Parathyroid adenoma (tissue), 2 donors: Measurements from ENCODE around the gene ABLIM2.

Experiments used
- H2AFZ ChIP-seq: fragments of 300-600 bp; sonication (generic); one replicate; pipeline ENCODE4 v1.7.0; 2017; ENCODE audit warnings: antibody characterized with exemption, mild to moderate bottlenecking
- H3K27ac ChIP-seq: fragments of 300-600 bp; sonication (generic); one replicate; pipeline ENCODE4 v1.7.0; 2017
- H3K27me3 ChIP-seq: fragments of 300-600 bp; sonication (generic); one replicate; pipeline ENCODE4 v1.7.0; 2017; ENCODE audit warnings: low read length; ENCODE audit not compliant: control insufficient read depth, insufficient read depth
- H3K36me3 ChIP-seq: fragments of 300-600 bp; sonication (generic); one replicate; pipeline ENCODE4 v1.7.0; 2017; ENCODE audit warnings: low read length; ENCODE audit not compliant: control insufficient read depth, insufficient read depth
- H3K4me1 ChIP-seq: fragments of 300-600 bp; sonication (generic); one replicate; pipeline ENCODE4 v1.7.0; 2017; ENCODE audit warnings: control low read depth
- H3K4me2 ChIP-seq: fragments of 300-600 bp; sonication (generic); one replicate; pipeline ENCODE4 v1.7.0; 2017; ENCODE audit warnings: low read length
- H3K4me3 ChIP-seq: fragments of 300-600 bp; sonication (generic); one replicate; pipeline ENCODE4 v1.7.0; 2017; ENCODE audit warnings: low read depth, low read length
- H3K79me2 ChIP-seq: fragments of 300-600 bp; sonication (generic); one replicate; pipeline ENCODE4 v1.7.0; 2017; ENCODE audit warnings: control low read depth
- H3K9ac ChIP-seq: fragments of 300-600 bp; sonication (generic); one replicate; pipeline ENCODE4 v1.7.0; 2017; ENCODE audit warnings: mild to moderate bottlenecking
- H3K9me3 ChIP-seq: fragments of 300-600 bp; sonication (generic); one replicate; pipeline ENCODE4 v1.7.0; 2017; ENCODE audit warnings: low read length; ENCODE audit not compliant: control insufficient read depth
- TF ChIP-seq, protein P1 (sequence below): fragments of 300-600 bp; sonication (generic); IDR thresholded peaks from one replicate; pipeline ENCODE4 v1.7.0; 2017; ENCODE audit warnings: antibody characterized with exemption, mild to moderate bottlenecking
- donor health status: primary hyperparathyroidism.

The ABLIM2 gene

DNA sequence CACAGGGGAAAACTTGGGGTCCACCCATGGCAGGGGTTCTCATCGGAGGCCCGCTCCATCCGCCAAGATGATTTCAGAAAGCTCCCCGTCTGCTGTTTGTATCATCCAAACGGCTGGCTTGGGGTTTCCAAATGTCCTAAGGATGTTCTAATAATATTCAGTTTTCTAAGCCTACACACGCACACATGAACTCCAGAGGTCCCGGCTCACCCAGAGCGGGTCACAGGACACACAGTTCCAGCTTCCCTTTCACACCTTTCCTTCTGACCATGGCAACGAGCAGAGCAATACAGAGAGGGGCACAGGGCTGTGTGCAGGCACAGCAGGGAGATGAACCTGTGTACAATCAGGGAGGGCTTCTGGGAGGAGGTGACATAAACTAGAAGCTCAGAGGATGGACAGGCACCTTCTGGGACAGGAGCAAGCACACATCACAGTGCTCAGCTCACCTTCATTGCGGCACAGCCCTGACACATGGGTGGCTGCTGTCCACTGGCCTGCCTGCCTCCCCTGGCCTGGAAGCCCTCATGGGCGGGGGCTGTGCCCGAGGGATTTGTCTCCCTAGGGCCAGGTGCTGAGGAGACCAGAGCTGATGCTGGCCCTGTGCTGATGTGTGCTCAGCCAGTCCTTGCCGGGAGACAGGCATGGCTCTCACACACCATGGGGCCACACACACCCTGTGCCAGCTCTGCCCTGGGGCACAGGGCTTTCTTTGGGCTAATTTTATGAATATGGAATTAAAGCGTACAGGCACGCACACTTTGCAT is 44.8 kb downstream of the ABLIM2 start:
- Histone ChIP-seq H3K27ac (no peak overlapping the region), H3K36me3 (no peaks in the 10 kb centered on the region), H3K4me3 (no peak overlapping the region), H3K9ac (no peak overlapping the region), H3K4me2 (no peak overlapping the region), H3K4me1 (no peaks in the 10 kb centered on the region), H2AFZ (no peak overlapping the region), H3K27me3 (no peaks in the 10 kb centered on the region), H3K79me2 (no peaks in the 10 kb centered on the region), H3K9me3 (no peaks in the 10 kb centered on the region)
- TF ChIP-seq, protein P1, sequence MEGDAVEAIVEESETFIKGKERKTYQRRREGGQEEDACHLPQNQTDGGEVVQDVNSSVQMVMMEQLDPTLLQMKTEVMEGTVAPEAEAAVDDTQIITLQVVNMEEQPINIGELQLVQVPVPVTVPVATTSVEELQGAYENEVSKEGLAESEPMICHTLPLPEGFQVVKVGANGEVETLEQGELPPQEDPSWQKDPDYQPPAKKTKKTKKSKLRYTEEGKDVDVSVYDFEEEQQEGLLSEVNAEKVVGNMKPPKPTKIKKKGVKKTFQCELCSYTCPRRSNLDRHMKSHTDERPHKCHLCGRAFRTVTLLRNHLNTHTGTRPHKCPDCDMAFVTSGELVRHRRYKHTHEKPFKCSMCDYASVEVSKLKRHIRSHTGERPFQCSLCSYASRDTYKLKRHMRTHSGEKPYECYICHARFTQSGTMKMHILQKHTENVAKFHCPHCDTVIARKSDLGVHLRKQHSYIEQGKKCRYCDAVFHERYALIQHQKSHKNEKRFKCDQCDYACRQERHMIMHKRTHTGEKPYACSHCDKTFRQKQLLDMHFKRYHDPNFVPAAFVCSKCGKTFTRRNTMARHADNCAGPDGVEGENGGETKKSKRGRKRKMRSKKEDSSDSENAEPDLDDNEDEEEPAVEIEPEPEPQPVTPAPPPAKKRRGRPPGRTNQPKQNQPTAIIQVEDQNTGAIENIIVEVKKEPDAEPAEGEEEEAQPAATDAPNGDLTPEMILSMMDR: no peak

DNA sequence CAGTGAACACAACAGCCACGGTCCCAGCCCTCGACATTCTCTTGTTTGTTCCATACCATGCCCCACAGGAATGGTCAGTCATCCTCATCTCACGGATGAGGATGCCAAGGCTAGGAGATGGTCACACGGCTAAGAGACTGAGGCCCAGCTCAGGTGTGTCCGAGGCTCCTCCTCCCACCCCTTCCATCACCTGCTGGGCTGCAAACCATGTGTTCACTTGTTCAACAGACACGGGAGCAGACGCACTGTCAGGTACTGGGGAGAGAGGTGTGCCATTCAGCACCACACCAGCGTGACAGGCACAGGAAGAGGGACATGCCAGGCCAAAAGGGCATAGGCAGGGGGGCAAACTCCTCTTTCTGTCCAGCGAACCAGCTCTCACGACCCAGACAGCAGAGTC is 45.9 kb downstream of the ABLIM2 start:
- Histone ChIP-seq H3K36me3 (no peaks in the 10 kb centered on the region), H3K4me3 (no peak overlapping the region), H3K9me3 (no peaks in the 10 kb centered on the region), H3K4me2 (no peak overlapping the region), H3K27me3 (no peaks in the 10 kb centered on the region), H3K4me1 (no peaks in the 10 kb centered on the region), H3K27ac (no peak overlapping the region), H3K79me2 (no peaks in the 10 kb centered on the region), H3K9ac (no peak overlapping the region), H2AFZ (no peak overlapping the region)
- TF ChIP-seq, protein P1: no peak

DNA sequence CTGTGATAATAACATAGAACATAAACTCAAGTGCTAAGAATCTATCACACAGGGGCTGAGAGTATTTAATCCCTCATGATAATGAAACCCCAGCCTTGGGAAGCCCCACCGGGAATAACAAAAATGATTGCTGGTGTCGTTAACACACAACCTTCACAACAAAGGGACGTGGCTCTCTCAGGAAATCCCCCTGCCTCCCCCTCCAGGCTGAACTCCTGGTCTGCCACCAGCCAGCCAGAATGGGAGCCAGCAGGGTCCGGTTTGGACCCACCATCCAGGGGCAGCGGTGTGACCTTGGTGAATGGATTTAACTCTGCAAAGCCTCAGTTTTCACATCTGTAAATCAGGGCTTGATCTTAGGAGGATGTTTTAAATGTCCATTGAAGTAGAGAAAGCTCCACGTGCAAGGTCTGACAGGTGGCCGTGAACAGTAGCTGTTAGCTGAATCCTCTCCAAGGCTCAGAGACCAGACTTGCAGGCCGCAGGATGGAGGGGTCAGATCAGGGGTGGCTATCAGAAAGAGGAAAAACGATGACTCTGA is 46.5 kb downstream of the ABLIM2 start:
- TF ChIP-seq, protein P1: no peak
- Histone ChIP-seq H3K9ac (no peak overlapping the region), H3K9me3 (no peaks in the 10 kb centered on the region), H3K4me2 (no peak overlapping the region), H3K4me3 (no peak overlapping the region), H2AFZ (no peak overlapping the region), H3K27ac (no peak overlapping the region), H3K4me1 (no peaks in the 10 kb centered on the region), H3K79me2 (no peaks in the 10 kb centered on the region), H3K36me3 (no peaks in the 10 kb centered on the region), H3K27me3 (no peaks in the 10 kb centered on the region)

DNA sequence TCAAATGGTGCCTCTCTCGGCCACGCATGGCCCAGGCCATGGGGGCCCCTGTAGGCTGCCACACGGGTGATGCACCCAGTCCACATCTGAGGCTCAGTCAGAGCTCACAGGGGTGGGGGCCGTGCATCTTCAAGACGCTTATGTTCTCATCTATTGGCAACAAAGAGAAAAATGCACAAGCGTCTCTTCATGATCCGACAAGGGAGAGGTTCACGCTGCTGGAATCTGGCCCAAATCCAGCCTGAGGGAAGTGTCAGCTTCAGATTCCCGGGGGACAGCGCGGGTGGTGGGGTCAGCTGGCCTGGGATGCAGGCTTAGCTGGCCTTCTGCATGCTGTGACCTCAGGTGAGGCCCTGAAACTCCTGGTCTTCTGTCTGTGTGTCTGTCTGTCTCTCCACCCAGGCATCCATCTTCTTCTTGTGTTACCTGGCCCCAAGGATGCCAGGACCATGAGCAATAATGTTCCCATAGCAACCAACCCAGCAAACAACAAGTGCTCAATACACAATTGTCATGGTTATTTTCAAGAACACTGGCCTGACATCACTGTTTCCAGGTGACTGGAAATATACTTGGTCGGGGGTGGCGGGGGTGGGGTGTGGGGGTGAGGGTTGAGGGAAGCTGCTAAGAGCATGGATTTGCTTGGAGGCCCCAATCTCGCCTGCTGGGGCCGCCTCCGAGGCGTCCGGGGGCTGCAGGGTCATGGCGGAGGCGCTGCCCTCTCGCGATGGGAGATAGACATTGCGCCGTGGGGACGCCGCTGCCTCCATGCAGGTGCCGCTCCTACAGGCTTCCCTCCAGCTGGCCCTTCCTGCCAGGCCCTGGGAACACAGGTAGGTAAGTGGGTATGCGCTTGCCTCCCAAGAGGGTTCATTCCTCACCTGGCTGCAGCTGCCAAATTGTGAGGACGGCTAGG is 48.3 kb downstream of the ABLIM2 start:
- no peaks in the 10 kb centered on the region for H3K9me3 ChIP-seq
- no peak overlapping the region for H3K9ac ChIP-seq
- TF ChIP-seq, protein P1: no peak
- H2AFZ ChIP-seq: no peak overlapping the region
- H3K4me1 ChIP-seq: no peaks in the 10 kb centered on the region
- H3K36me3 ChIP-seq: no peaks in the 10 kb centered on the region
- no peaks in the 10 kb centered on the region for H3K27me3 ChIP-seq
- no peak overlapping the region for H3K4me3 ChIP-seq
- H3K27ac ChIP-seq: no peak overlapping the region
- no peak overlapping the region for H3K4me2 ChIP-seq
- H3K79me2 ChIP-seq: no peaks in the 10 kb centered on the region
